OCI-LY3 (cell line): ENCODE data around the gene SDHAF1.

Experiments used
- EZH2phosphoT487 ChIP-seq: fragments of 200-600 bp; shearing (Covaris generic); IDR thresholded peaks from 2 replicates; pipeline ENCODE4 v1.6.1; 2018; ENCODE audit warnings: antibody characterized with exemption, mixed run types, low read depth
- TF ChIP-seq, protein P1 (sequence below): fragments of 200-600, 300-600 bp; sonication (generic); IDR thresholded peaks from 2 replicates; pipeline ENCODE4 v1.5.1; 2014; ENCODE audit warnings: antibody characterized with exemption, low read length, low read depth

DNA sequence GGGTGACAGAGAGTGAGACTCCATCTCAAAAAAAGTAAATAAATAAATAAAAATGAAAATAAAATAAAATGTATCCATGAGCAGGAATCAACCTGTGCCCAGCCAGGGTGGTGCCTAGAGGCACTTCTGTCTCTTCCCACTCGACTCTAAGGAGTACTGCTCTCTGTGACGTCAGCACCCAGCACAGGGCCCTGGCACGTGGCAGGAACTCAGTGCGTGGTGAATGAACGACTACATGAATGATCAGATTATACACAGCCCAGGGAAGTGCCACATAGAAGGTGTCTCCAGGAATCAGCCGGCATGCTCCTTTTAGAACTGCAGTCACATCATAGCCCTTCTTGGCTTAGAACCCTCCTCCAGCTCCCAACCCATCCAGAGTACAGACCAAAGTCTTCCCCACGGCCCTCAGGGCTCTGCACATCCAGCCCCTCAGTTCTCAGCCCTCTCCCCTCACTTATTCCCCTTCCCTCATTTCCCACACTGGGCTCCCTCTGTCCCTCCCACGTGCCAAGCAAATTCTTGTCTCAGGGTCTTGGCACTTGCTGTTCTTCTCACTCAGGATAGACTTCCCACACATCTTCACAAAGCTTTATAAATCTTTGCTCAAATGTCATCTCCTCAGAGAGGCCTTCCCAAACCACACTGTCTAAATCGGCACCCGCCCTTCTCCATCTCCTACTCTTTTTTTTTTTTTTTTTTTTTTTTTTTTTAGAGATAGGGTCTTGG lies 33.5 kb downstream of the SDHAF1 start:
- TF ChIP-seq, protein P1, sequence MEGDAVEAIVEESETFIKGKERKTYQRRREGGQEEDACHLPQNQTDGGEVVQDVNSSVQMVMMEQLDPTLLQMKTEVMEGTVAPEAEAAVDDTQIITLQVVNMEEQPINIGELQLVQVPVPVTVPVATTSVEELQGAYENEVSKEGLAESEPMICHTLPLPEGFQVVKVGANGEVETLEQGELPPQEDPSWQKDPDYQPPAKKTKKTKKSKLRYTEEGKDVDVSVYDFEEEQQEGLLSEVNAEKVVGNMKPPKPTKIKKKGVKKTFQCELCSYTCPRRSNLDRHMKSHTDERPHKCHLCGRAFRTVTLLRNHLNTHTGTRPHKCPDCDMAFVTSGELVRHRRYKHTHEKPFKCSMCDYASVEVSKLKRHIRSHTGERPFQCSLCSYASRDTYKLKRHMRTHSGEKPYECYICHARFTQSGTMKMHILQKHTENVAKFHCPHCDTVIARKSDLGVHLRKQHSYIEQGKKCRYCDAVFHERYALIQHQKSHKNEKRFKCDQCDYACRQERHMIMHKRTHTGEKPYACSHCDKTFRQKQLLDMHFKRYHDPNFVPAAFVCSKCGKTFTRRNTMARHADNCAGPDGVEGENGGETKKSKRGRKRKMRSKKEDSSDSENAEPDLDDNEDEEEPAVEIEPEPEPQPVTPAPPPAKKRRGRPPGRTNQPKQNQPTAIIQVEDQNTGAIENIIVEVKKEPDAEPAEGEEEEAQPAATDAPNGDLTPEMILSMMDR = no peak
- no peak for TF ChIP-seq EZH2phosphoT487
